ENCODE results near the gene RPL35. TPM values are rescaled to one million over a fixed set of nuclear protein-coding genes. Genes with fewer than 3 reads are reported as not detected.

The RPL35 gene
- total RNA-seq, 1 donor from 2014 or later = 2,123 TPM

DNA sequence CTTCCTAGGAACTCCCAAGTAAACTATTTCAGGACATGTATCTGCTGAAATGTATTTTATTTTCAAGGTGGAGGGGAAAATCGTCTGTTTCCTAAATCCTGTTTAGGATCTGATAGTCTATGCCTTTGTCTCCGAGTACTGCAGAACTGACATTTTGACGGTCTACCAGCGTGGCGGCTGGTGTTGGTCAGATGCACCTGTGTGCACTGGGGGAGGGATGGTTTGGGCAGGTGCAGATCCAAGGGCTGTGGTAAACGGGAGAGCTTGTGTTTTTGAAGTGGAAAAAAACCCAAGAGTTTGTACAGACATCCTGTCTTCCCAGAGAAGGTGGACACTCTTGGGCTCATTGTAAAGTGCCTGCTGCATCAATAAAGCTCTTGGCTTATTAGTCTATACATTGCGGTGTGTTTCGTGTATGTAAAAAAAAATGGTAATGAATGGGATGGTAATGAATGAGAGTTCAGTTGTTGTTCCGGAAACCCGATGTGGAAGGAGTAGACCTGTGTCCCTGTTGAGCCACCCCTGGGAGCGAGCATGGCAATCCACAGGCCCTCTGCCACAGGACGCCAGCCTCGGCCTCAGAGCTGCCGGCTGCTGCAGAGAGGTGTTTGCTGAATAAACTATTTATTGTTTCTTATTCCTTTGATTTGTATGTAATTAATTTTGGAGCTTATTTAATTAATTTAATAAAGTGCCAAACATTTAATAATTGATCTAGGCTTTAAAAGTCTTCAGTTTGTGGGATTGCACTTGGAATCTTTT, 15.4 kb upstream of the RPL35 start:
- H3K27ac ChIP-seq = no peak overlapping the region
- H3K9me3 ChIP-seq = no peaks in the 10 kb centered on the region
- DNase-seq (ENCODE audit: low spot score in 2 of 2) = no peak
- TF ChIP-seq, protein P1, sequence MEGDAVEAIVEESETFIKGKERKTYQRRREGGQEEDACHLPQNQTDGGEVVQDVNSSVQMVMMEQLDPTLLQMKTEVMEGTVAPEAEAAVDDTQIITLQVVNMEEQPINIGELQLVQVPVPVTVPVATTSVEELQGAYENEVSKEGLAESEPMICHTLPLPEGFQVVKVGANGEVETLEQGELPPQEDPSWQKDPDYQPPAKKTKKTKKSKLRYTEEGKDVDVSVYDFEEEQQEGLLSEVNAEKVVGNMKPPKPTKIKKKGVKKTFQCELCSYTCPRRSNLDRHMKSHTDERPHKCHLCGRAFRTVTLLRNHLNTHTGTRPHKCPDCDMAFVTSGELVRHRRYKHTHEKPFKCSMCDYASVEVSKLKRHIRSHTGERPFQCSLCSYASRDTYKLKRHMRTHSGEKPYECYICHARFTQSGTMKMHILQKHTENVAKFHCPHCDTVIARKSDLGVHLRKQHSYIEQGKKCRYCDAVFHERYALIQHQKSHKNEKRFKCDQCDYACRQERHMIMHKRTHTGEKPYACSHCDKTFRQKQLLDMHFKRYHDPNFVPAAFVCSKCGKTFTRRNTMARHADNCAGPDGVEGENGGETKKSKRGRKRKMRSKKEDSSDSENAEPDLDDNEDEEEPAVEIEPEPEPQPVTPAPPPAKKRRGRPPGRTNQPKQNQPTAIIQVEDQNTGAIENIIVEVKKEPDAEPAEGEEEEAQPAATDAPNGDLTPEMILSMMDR (IDR thresholded peaks at IDR 0.05) = no peak
- intact Hi-C loops (cut with DNase I) = no loop called here
- H3K27me3 ChIP-seq = no peaks in the 10 kb centered on the region
- no peak overlapping the region for H3K4me3 ChIP-seq
- H3K4me1 ChIP-seq = peaks cover 0 to 12% of the 10 kb centered on the region in 2 donors
- peaks cover 76 to 88% of the 10 kb centered on the region in 2 donors for H3K36me3 ChIP-seq

DNA sequence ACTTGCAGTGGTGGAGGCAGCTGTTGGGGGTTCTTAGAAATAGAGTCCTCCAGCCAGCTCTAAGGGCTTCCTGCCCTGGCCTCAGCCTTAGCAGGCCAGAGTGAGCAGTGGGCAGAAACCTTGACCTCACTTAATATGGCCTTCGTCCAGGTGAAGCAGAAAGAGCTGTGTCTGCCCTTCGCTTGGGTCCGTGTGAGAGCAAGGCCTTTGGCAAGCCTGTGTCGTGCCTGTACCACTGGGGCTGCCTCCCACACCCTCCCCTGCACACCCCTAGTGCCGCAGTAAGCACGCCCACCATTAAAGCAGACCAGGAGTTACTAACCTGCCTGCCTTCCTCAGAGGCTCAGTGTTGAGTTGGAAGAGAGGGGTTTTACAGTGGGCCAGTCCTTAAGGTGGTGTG, 13.7 kb upstream of the RPL35 start:
- TF ChIP-seq, protein P1 (IDR thresholded peaks at IDR 0.05) = no peak
- intact Hi-C loops (cut with DNase I) = no loop called here

DNA sequence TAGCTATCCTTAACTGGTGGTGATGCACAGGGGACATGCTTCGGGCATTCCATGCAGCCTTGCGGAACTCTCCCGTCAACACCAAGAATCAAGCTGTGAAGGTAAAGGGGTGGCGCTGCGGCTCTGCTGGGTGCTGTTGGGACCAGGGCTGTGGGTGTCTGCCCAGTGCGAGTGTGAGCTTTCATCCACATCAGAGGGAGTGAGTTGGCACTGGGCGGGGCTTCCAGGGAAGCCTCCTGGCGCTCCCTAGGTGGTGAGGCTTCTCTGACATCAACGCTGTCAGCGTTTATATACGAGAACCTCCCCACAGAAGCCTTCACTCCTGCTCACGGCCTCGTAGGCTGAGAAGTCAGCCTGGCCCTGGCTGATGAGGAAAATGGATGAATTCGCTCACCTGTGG, 11.9 kb upstream of the RPL35 start:
- TF ChIP-seq, protein P1 (IDR thresholded peaks at IDR 0.05) = no peak
- H3K4me3 ChIP-seq = no peak overlapping the region
- no peak for DNase-seq (ENCODE audit: low spot score in 2 of 2)
- no peaks in the 10 kb centered on the region for H3K27me3 ChIP-seq
- no peak overlapping the region for H3K27ac ChIP-seq
- no peaks in the 10 kb centered on the region for H3K9me3 ChIP-seq
- peaks cover 43 to 53% of the 10 kb centered on the region in 2 donors for H3K36me3 ChIP-seq
- H3K4me1 ChIP-seq = peaks cover 8 to 28% of the 10 kb centered on the region in 2 donors
- intact Hi-C loops (cut with DNase I) = no loop called here

More for the DNA sequence above, 13.7 kb upstream of the RPL35 start:
- no peak for DNase-seq (ENCODE audit: low spot score in 2 of 2)
- no peak overlapping the region for H3K4me3 ChIP-seq
- peaks cover 2 to 20% of the 10 kb centered on the region in 2 donors for H3K4me1 ChIP-seq
- H3K36me3 ChIP-seq = peaks cover 61 to 71% of the 10 kb centered on the region in 2 donors
- H3K27ac ChIP-seq = no peak overlapping the region
- no peaks in the 10 kb centered on the region for H3K9me3 ChIP-seq
- H3K27me3 ChIP-seq = no peaks in the 10 kb centered on the region

GRCh38 chr9:124871156-124871561, 9.4 kb upstream of the RPL35 start:
- TF ChIP-seq, protein P1 (IDR thresholded peaks at IDR 0.05) = no peak
- H3K27ac ChIP-seq = peak overlapping the region in 1 of 2 donors; percentile 89
- DNase-seq (ENCODE audit: low spot score in 2 of 2) = no peak
- H3K9me3 ChIP-seq = no peaks in the 10 kb centered on the region
- H3K4me3 ChIP-seq = no peak overlapping the region
- no peaks in the 10 kb centered on the region for H3K27me3 ChIP-seq
- H3K36me3 ChIP-seq = peaks cover 23 to 28% of the 10 kb centered on the region in 2 donors
- intact Hi-C loops (cut with DNase I) = no loop called here
- H3K4me1 ChIP-seq = peaks cover 8 to 31% of the 10 kb centered on the region in 2 donors

DNA sequence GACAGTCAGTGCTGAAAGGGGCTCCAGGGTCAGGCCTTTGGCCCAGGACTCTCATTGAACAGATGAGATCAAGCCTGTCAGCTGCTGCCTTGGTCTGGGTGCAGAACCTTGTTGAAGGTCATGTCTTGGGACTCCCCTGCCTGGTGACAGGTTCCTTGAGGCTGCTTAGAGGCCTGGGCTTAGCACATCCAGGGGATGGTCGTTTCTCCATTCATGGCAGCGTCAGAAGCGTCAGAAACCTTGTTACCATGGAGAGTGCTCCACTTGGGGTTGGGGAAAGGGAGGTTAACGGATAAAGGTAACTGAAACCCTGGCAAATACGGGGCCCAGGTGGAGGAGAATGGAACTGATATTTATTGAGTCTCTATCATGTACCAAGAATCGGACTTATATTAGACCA, 9.0 kb upstream of the RPL35 start:
- TF ChIP-seq, protein P1 (IDR thresholded peaks at IDR 0.05) = no peak
- Histone ChIP-seq H3K4me1 (peaks cover 8 to 31% of the 10 kb centered on the region in 2 donors), H3K4me3 (peak overlapping the region; percentile 63 to 84), H3K27ac (peak overlapping the region; percentile 89 to 96), H3K36me3 (peaks cover 19 to 23% of the 10 kb centered on the region in 2 donors), H3K27me3 (no peaks in the 10 kb centered on the region), H3K9me3 (no peaks in the 10 kb centered on the region)
- intact Hi-C loops (cut with DNase I) = no loop called here
- no peak for DNase-seq (ENCODE audit: low spot score in 2 of 2)

All from ascending aorta (tissue), 2 donors.